ENCODE data around the gene GATC.

GATC gene

DNA sequence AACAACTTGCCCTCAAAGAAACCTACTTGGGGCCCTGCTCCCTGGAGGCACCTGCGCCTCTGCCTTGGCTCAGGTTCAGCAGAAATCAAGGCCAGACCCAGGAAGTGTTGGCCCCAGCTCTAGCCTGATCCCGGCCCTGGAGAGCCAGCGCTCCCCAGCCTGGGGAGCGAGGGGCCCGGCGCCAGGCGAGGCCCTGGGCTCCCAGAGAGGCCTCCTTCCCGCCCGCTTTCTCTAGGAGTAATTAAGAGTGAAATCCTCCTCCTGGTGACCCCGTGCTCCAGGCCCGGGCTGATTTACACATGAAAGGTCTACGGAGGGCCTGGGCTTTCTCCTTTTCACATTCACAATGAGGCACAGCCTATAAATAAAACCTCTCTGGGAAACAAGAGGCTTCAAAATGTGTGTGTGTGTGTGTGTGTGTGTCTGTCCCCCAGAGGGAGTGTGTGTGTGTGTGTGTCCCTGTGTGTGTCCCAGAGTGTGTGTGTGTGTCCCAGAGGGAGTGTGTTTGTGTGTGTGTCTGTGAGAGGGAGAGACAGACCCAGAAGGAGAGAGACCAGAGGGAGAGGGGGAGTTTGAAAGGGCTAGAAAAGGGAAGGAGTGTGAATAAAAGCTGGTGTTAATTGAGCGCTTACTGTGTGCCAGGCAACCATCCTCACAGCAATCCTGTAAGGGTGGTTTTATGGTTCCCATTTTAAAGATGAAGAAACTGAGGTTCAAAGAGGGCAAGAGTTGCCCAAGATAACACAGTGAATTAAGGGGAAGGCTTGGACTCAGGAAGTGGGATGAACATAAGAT, 32.1 kb upstream of the GATC start:
- H3K9ac ChIP-seq (ENCODE audit: low read depth, low read length): no peak overlapping the region
- H3K27me3 ChIP-seq (ENCODE audit: insufficient read depth, low read length, poor library complexity): no peaks in the 10 kb centered on the region
- H3K79me2 ChIP-seq (ENCODE audit: insufficient read depth, low read length): no peaks in the 10 kb centered on the region
- no peak overlapping the region for H3K27ac ChIP-seq (ENCODE audit: low read length)
- no peak overlapping the region for H3K4me3 ChIP-seq (ENCODE audit: low read depth in 1 of 2, low read length in 2 of 2)
- DNase-seq (no peak), ATAC-seq (ENCODE audit: insufficient read depth, low read depth) (no peak)
- no peak overlapping the region for H3K4me2 ChIP-seq (ENCODE audit: insufficient read depth, low read length)
- H4K20me1 ChIP-seq (ENCODE audit: insufficient read depth, low read length): no peaks in the 10 kb centered on the region
- H3K4me1 ChIP-seq (ENCODE audit: insufficient read depth, low read length): no peaks in the 10 kb centered on the region
- no peak for TF ChIP-seq EZH2 (IDR thresholded peaks at IDR 0.05; ENCODE audit: borderline replicate concordance, low read depth, low read length, severe bottlenecking)
- TF ChIP-seq, protein P1, sequence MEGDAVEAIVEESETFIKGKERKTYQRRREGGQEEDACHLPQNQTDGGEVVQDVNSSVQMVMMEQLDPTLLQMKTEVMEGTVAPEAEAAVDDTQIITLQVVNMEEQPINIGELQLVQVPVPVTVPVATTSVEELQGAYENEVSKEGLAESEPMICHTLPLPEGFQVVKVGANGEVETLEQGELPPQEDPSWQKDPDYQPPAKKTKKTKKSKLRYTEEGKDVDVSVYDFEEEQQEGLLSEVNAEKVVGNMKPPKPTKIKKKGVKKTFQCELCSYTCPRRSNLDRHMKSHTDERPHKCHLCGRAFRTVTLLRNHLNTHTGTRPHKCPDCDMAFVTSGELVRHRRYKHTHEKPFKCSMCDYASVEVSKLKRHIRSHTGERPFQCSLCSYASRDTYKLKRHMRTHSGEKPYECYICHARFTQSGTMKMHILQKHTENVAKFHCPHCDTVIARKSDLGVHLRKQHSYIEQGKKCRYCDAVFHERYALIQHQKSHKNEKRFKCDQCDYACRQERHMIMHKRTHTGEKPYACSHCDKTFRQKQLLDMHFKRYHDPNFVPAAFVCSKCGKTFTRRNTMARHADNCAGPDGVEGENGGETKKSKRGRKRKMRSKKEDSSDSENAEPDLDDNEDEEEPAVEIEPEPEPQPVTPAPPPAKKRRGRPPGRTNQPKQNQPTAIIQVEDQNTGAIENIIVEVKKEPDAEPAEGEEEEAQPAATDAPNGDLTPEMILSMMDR (IDR thresholded peaks at IDR 0.05; ENCODE audit: borderline replicate concordance, extremely low read depth, low read length, poor library complexity, severe bottlenecking): no peak
- H2AFZ ChIP-seq (ENCODE audit: low read depth, low read length): no peak overlapping the region
- no peaks in the 10 kb centered on the region for H3K9me3 ChIP-seq (ENCODE audit: insufficient read depth, low read length, severe bottlenecking)
- no peaks in the 10 kb centered on the region for H3K36me3 ChIP-seq (ENCODE audit: insufficient read depth, low read length)

DNA sequence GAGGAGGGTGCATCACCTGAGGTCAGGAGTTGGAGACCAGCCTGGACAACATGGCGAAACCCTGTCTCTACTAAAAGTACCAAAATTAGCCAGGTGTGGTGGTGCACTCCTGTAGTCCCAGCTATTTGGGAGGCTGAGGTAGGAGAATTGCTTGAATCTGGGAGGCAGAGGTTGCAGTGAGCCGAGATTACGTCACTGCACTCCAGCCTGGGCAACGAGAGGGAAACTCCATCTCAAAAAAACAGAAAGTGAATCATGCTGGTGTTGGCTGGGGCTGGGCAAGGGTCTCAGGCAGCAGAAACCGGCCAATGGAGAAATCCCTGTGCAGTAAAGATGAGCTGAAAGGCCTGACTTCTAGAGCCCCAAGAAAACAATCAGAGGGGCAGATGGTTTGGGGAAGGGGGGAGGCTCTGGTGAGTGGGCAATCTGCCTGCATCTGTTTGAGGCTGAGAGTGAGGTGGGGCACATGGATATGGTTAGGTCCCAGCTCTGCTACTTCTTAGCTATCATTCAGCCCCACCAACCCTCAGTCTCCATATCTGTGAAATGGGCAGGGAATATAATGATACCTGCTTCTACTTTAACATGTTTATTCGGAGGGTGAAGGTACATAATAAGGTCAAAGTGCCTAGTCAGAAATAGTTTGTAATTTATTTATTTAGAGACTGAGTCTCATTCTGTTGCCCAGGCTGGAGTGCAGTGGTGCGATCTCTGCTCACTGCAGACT, 29.6 kb upstream of the GATC start:
- no peak overlapping the region for H3K4me3 ChIP-seq (ENCODE audit: low read depth in 1 of 2, low read length in 2 of 2)
- ATAC-seq (ENCODE audit: insufficient read depth, low read depth) (no peak), DNase-seq (no peak)
- no peak overlapping the region for H3K9ac ChIP-seq (ENCODE audit: low read depth, low read length)
- TF ChIP-seq, protein P1 (IDR thresholded peaks at IDR 0.05; ENCODE audit: borderline replicate concordance, extremely low read depth, low read length, poor library complexity, severe bottlenecking): no peak
- TF ChIP-seq EZH2 (IDR thresholded peaks at IDR 0.05; ENCODE audit: borderline replicate concordance, low read depth, low read length, severe bottlenecking): no peak
- no peaks in the 10 kb centered on the region for H3K36me3 ChIP-seq (ENCODE audit: insufficient read depth, low read length)
- H3K27ac ChIP-seq (ENCODE audit: low read length): no peak overlapping the region
- no peaks in the 10 kb centered on the region for H4K20me1 ChIP-seq (ENCODE audit: insufficient read depth, low read length)
- no peaks in the 10 kb centered on the region for H3K4me1 ChIP-seq (ENCODE audit: insufficient read depth, low read length)
- no peaks in the 10 kb centered on the region for H3K9me3 ChIP-seq (ENCODE audit: insufficient read depth, low read length, severe bottlenecking)
- no peak overlapping the region for H3K4me2 ChIP-seq (ENCODE audit: insufficient read depth, low read length)
- H3K27me3 ChIP-seq (ENCODE audit: insufficient read depth, low read length, poor library complexity): no peaks in the 10 kb centered on the region
- no peaks in the 10 kb centered on the region for H3K79me2 ChIP-seq (ENCODE audit: insufficient read depth, low read length)
- no peak overlapping the region for H2AFZ ChIP-seq (ENCODE audit: low read depth, low read length)

- Histone ChIP-seq H2AFZ (ENCODE audit: low read depth, low read length) (no peak overlapping the region), H3K4me2 (ENCODE audit: insufficient read depth, low read length) (no peak overlapping the region), H4K20me1 (ENCODE audit: insufficient read depth, low read length) (no peaks in the 10 kb centered on the region), H3K27ac (ENCODE audit: low read length) (no peak overlapping the region), H3K4me1 (ENCODE audit: insufficient read depth, low read length) (no peaks in the 10 kb centered on the region), H3K36me3 (ENCODE audit: insufficient read depth, low read length) (no peaks in the 10 kb centered on the region), H3K79me2 (ENCODE audit: insufficient read depth, low read length) (no peaks in the 10 kb centered on the region), H3K4me3 (ENCODE audit: low read depth in 1 of 2, low read length in 2 of 2) (no peak overlapping the region), H3K9me3 (ENCODE audit: insufficient read depth, low read length, severe bottlenecking) (no peaks in the 10 kb centered on the region), H3K27me3 (ENCODE audit: insufficient read depth, low read length, poor library complexity) (no peaks in the 10 kb centered on the region), H3K9ac (ENCODE audit: low read depth, low read length) (no peak overlapping the region)
- ATAC-seq (ENCODE audit: insufficient read depth, low read depth) (no peak), DNase-seq (no peak)
- TF ChIP-seq, protein P1 (IDR thresholded peaks at IDR 0.05; ENCODE audit: borderline replicate concordance, extremely low read depth, low read length, poor library complexity, severe bottlenecking): no peak
- no peak for TF ChIP-seq EZH2 (IDR thresholded peaks at IDR 0.05; ENCODE audit: borderline replicate concordance, low read depth, low read length, severe bottlenecking)
Observed at GRCh38 chr12:120417917-120418580, 28.2 kb upstream of the GATC start.

All from DND-41 (cell line).